ENCODE measurements around the gene DPH3. TPM values are rescaled to one million over a fixed set of nuclear protein-coding genes. Genes with fewer than 3 reads are reported as not detected.
A peak's percentile ranks its signal among the peaks of the same experiment; 100 is the strongest.

The DPH3 gene
- total and polyA plus RNA-seq, 9 of the 15 experiments (the other 6 are each of a cell fraction or from before 2014, with no cell fraction given): 15.9 to 131 (median 38.7) TPM

- TF ChIP-seq FOXP1 (CRISPR knock-in tag; IDR thresholded peaks at IDR 0.05) (0 out of 2 replicates have a peak, but pooled peaks have one; percentile 34), NBN (IDR thresholded peaks at IDR 0.05; ENCODE audit: low read depth) (peak; percentile 23; the same call in 1 of the 2 replicates), ZNF24 (IDR thresholded peaks at IDR 0.05) (peak; percentile 73; the same call in 1 of the 2 replicates), ZNF431 (CRISPR knock-in tag; IDR thresholded peaks at IDR 0.05) (no peak), JUND (IDR thresholded peaks at IDR 0.05; ENCODE audit: borderline replicate concordance, low read depth, low read length) (peak; percentile 48; the same call in 1 of the 2 replicates), JUND (tag; IDR thresholded peaks at IDR 0.05; ENCODE audit: borderline replicate concordance, low read depth, low read length) (no peak; the same call in 2 of the 3 replicates), SMC3 (conservative IDR thresholded peaks at IDR 0.05; ENCODE audit: insufficient read depth, low read depth, low read length) (peak; percentile 90), MYC (IDR thresholded peaks at IDR 0.05; ENCODE audit: low read depth, low read length) (peak; percentile 45; the same call in 1 of the 2 replicates), MYC (CRISPR knock-in tag; IDR thresholded peaks at IDR 0.05; ENCODE audit: borderline replicate concordance, low read depth) (no peak), ATF1 (CRISPR knock-in tag; IDR thresholded peaks at IDR 0.05) (no peak), ATF1 (tag; IDR thresholded peaks at IDR 0.05) (0 out of 2 replicates have a peak, but pooled peaks have one; percentile 13), MAFK (IDR thresholded peaks at IDR 0.05; ENCODE audit: low read length) (peak; percentile 28; the same call in 1 of the 2 replicates), E2F3 (CRISPR knock-in tag; IDR thresholded peaks at IDR 0.05) (no peak), RNF2 (IDR thresholded peaks at IDR 0.05) (peak; percentile 17; the same call in 1 of the 2 replicates), RB1 (IDR thresholded peaks at IDR 0.05; ENCODE audit: low read depth) (peak; percentile 71; the same call in 1 of the 2 replicates), PHF8 (IDR thresholded peaks at IDR 0.05; ENCODE audit: borderline replicate concordance, low read length) (peak; percentile 17; the same call in 1 of the 2 replicates), XRCC5 (IDR thresholded peaks at IDR 0.05; ENCODE audit: low read depth, low read length) (0 out of 2 replicates have a peak, but pooled peaks have one; percentile 29), LCOR (CRISPR knock-in tag; IDR thresholded peaks at IDR 0.05) (0 out of 2 replicates have a peak, but pooled peaks have one; percentile 32), MAZ (CRISPR knock-in tag; conservative IDR thresholded peaks at IDR 0.05 in 1 of 2, IDR thresholded peaks at IDR 0.05 in 1 of 2) (0 out of 4 replicates have a peak, but pooled peaks of 1 of the 2 experiments have one; percentile 29), SPI1 (IDR thresholded peaks at IDR 0.05; ENCODE audit: borderline replicate concordance, low read depth, low read length) (peak; percentile 56), ZC3H11A (IDR thresholded peaks at IDR 0.05; ENCODE audit: low read depth, low read length) (0 out of 2 replicates have a peak, but pooled peaks have one; percentile 55), RCOR1 (IDR thresholded peaks at IDR 0.05; ENCODE audit: borderline replicate concordance in 1 of 2, low read depth in 2 of 2, low read length in 2 of 2) (peak in 1 of 2 experiments; percentile 49; a peak in 2 of 4 replicates)
- TF ChIP-seq, protein P1, sequence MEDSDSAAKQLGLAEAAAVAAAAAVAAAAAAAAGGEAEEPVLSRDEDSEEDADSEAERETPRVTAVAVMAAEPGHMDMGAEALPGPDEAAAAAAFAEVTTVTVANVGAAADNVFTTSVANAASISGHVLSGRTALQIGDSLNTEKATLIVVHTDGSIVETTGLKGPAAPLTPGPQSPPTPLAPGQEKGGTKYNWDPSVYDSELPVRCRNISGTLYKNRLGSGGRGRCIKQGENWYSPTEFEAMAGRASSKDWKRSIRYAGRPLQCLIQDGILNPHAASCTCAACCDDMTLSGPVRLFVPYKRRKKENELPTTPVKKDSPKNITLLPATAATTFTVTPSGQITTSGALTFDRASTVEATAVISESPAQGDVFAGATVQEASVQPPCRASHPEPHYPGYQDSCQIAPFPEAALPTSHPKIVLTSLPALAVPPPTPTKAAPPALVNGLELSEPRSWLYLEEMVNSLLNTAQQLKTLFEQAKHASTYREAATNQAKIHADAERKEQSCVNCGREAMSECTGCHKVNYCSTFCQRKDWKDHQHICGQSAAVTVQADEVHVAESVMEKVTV (CRISPR knock-in tag; IDR thresholded peaks at IDR 0.05): peak; percentile 90
- TF ChIP-seq, protein P2, sequence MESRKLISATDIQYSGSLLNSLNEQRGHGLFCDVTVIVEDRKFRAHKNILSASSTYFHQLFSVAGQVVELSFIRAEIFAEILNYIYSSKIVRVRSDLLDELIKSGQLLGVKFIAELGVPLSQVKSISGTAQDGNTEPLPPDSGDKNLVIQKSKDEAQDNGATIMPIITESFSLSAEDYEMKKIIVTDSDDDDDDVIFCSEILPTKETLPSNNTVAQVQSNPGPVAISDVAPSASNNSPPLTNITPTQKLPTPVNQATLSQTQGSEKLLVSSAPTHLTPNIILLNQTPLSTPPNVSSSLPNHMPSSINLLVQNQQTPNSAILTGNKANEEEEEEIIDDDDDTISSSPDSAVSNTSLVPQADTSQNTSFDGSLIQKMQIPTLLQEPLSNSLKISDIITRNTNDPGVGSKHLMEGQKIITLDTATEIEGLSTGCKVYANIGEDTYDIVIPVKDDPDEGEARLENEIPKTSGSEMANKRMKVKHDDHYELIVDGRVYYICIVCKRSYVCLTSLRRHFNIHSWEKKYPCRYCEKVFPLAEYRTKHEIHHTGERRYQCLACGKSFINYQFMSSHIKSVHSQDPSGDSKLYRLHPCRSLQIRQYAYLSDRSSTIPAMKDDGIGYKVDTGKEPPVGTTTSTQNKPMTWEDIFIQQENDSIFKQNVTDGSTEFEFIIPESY (CRISPR knock-in tag; IDR thresholded peaks at IDR 0.05): no peak
These were observed 17.3 kb downstream of the DPH3 start (continued) for GRCh38 chr3:16247282-16248061.

Measured in K562 (cell line).